MM.1S (cell line): ENCODE data around the gene KDM5C.

Experiments used
- DNase-seq: peaks from one replicate; pipeline ENCODE4 v3.0.0-alpha.2; 2015
- H2AFZ ChIP-seq: fragments of 300-600 bp; sonication (generic); 2 replicates; pipeline ENCODE4 v1.6.0; 2016; ENCODE audit warnings: antibody characterized with exemption, low read length
- H3F3A ChIP-seq: fragments of 300-600 bp; sonication (generic); 2 replicates; pipeline ENCODE4 v1.6.1; 2016; ENCODE audit warnings: mild to moderate bottlenecking, antibody characterized with exemption, low read length, moderate library complexity, mixed read lengths; ENCODE audit not compliant: insufficient read depth
- H3K27ac ChIP-seq: fragments of 300-600 bp; sonication (generic); 2 replicates; pipeline ENCODE4 v1.5.1; 2016; ENCODE audit warnings: mild to moderate bottlenecking, low read length
- H3K27me3 ChIP-seq: fragments of 300-600 bp; sonication (generic); replicated peaks from 2 replicates; pipeline ENCODE4 v1.6.0; 2016; ENCODE audit warnings: low read length; ENCODE audit not compliant: insufficient read depth
- H3K36me3 ChIP-seq: fragments of 300-600 bp; sonication (generic); replicated peaks from 2 replicates; pipeline ENCODE4 v1.6.1; 2016; ENCODE audit warnings: mild to moderate bottlenecking, low read length, mixed read lengths; ENCODE audit not compliant: insufficient read depth
- H3K4me1 ChIP-seq: fragments of 300-600 bp; sonication (generic); 2 replicates; pipeline ENCODE4 v1.6.1; 2016; ENCODE audit warnings: low read length, mixed read lengths
- H3K4me2 ChIP-seq: fragments of 300-600 bp; sonication (generic); 2 replicates; pipeline ENCODE4 v1.6.0; 2016; ENCODE audit warnings: low read depth, low read length
- H3K4me3 ChIP-seq: fragments of 300-600 bp; sonication (generic); 2 replicates; pipeline ENCODE4 v1.5.1; 2016; ENCODE audit warnings: low read length, mixed read lengths
- H3K79me2 ChIP-seq: fragments of 300-600 bp; sonication (generic); 2 replicates; pipeline ENCODE4 v1.6.1; 2016; ENCODE audit warnings: mixed run types, low read length, mixed read lengths
- H3K9ac ChIP-seq: fragments of 300-600 bp; sonication (generic); 2 replicates; pipeline ENCODE4 v1.6.1; 2016; ENCODE audit warnings: low read length, mixed read lengths
- H3K9me2 ChIP-seq: fragments of 300-600 bp; sonication (generic); replicated peaks from 2 replicates; pipeline ENCODE4 v1.6.1; 2016; ENCODE audit warnings: mild to moderate bottlenecking, low read length, mixed read lengths; ENCODE audit not compliant: insufficient read depth
- H3K9me3 ChIP-seq: fragments of 300-600 bp; sonication (generic); replicated peaks from 2 replicates; pipeline ENCODE4 v1.6.1; 2016; ENCODE audit warnings: mild to moderate bottlenecking, low read length, mixed read lengths; ENCODE audit not compliant: insufficient read depth
- H4K20me1 ChIP-seq: fragments of 300-600 bp; sonication (generic); 2 replicates; pipeline ENCODE4 v1.6.1; 2016; ENCODE audit warnings: mild to moderate bottlenecking, low read length, moderate library complexity, mixed read lengths; ENCODE audit not compliant: insufficient read depth
- EZH2 ChIP-seq: fragments of 300-600 bp; sonication (generic); optimal IDR thresholded peaks from 2 replicates; pipeline ENCODE3; 2017; ENCODE audit warnings: low read depth, mild to moderate bottlenecking, antibody characterized with exemption, low read length, mixed read lengths
- EZH2phosphoT487 ChIP-seq: fragments of 300-600 bp; sonication (generic); IDR thresholded peaks from 2 replicates; pipeline ENCODE4 v1.6.1; 2018; ENCODE audit warnings: antibody characterized with exemption, low read length
- TF ChIP-seq, protein P1 (sequence below): fragments of 300-600 bp; sonication (generic); IDR thresholded peaks from 2 replicates; pipeline ENCODE4 v1.5.1; 2016; ENCODE audit warnings: antibody characterized with exemption, low read length, mixed read lengths

Gene KDM5C

DNA sequence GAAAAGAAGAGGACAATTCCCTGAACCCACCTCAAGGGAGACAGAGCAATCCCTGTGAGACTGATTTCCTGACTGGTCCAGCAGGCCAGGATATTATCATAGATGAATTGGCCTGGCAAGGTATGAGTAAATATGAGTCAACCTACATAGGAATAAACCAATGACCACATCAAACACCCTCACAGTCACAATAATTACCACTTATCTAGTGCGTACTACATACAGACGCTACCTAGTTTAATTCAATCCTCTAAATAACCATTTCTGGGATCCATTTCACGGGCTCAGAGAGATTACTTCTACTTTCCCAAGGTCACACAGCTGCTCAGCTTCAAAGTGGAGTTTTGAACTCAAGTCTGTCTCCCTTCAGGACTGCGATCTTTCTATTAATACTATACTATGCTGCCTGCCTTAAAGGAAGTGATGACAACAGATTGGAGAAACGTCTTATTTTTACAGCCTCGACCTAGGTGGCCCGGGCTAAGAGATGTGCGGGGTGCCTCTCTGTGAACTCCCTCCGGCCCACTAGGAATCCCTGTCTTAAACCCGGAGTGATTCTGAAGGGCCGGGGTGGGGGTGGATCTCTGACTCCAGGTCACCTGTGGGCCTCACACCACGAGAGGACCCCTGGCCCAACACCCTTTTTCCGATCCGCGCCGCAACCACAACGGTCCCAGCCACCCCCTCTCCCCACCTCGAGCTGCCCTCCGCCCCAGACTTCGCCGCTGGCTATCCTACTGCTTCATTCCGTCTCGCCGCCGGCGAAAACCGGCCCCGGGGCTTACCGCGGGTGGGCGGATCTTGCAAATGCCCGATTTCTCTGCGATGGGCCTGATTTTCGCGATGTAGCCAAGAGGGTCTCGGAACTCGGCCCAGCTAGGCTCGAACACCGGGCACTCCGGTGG is 800 bp downstream of the KDM5C start:
- H3K36me3 ChIP-seq = peaks cover 5% of the 10 kb centered on the region; the same call in 1 of the 2 replicates
- peaks cover 27% of the 10 kb centered on the region for H4K20me1 ChIP-seq
- peak overlapping the region; percentile 96 for H3K9ac ChIP-seq
- H3F3A ChIP-seq = no peaks in the 10 kb centered on the region
- TF ChIP-seq, protein P1, sequence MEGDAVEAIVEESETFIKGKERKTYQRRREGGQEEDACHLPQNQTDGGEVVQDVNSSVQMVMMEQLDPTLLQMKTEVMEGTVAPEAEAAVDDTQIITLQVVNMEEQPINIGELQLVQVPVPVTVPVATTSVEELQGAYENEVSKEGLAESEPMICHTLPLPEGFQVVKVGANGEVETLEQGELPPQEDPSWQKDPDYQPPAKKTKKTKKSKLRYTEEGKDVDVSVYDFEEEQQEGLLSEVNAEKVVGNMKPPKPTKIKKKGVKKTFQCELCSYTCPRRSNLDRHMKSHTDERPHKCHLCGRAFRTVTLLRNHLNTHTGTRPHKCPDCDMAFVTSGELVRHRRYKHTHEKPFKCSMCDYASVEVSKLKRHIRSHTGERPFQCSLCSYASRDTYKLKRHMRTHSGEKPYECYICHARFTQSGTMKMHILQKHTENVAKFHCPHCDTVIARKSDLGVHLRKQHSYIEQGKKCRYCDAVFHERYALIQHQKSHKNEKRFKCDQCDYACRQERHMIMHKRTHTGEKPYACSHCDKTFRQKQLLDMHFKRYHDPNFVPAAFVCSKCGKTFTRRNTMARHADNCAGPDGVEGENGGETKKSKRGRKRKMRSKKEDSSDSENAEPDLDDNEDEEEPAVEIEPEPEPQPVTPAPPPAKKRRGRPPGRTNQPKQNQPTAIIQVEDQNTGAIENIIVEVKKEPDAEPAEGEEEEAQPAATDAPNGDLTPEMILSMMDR = no peak
- TF ChIP-seq EZH2phosphoT487 (no peak), EZH2 (no peak)
- H3K4me3 ChIP-seq = peak overlapping the region; percentile 88
- H3K27ac ChIP-seq = peak overlapping the region; percentile 65; the same call in 1 of the 2 replicates
- H2AFZ ChIP-seq = peak overlapping the region; percentile 89
- H3K9me2 ChIP-seq = no peaks in the 10 kb centered on the region
- peak overlapping the region; percentile 98 for H3K4me2 ChIP-seq
- H3K9me3 ChIP-seq = no peaks in the 10 kb centered on the region
- peaks cover 8% of the 10 kb centered on the region for H3K4me1 ChIP-seq
- H3K79me2 ChIP-seq = peaks cover 59% of the 10 kb centered on the region
- DNase-seq = no peak
- no peaks in the 10 kb centered on the region for H3K27me3 ChIP-seq

DNA sequence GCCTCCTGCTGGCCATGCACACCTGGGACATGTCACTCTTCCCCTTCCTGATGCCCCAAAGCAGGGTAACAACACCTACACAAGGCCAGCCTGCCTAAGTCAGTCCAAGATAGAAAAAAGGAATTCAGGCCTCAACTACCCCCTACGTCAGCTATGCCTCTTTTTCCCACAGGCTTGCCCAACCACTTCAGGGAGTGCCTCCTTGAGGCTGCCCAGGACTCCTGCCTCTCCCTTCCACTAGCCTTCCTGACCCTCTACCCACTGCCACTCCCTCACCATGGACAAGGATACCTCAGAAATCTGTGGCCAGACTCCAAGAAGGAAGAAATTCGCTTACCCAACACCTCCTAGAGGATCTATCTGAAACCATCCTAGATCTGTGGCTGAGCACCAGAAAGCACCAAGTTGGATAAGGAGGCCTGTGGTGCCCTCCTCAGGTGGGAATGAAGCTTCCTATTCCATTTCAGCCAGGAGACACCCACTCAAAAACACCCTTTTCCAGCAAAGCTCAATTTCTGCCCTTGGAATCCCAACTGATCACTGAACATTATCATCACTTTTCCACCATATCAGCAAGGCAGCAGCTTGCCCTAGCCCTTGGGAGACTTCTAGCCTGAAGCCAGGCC is 1.8 kb downstream of the KDM5C start:
- TF ChIP-seq EZH2phosphoT487 = no peak
- TF ChIP-seq, protein P1 = 0 out of 2 replicates have a peak, but pooled peaks have one; percentile 9
- DNase-seq = no peak
- Histone ChIP-seq H3F3A (no peaks in the 10 kb centered on the region), H3K79me2 (peaks cover 69% of the 10 kb centered on the region), H2AFZ (no peak overlapping the region), H3K9ac (peak overlapping the region; percentile 96; the same call in 1 of the 2 replicates), H3K4me2 (peak overlapping the region; percentile 98), H3K9me3 (no peaks in the 10 kb centered on the region), H4K20me1 (peaks cover 27% of the 10 kb centered on the region), H3K27me3 (no peaks in the 10 kb centered on the region), H3K36me3 (peaks cover 5% of the 10 kb centered on the region; the same call in 1 of the 2 replicates), H3K4me3 (peak overlapping the region; percentile 88), H3K4me1 (peaks cover 8% of the 10 kb centered on the region), H3K9me2 (no peaks in the 10 kb centered on the region), H3K27ac (no peak overlapping the region)

- no peaks in the 10 kb centered on the region for H3K9me3 ChIP-seq
- H4K20me1 ChIP-seq = no peaks in the 10 kb centered on the region
- no peak for DNase-seq
- peaks cover 15% of the 10 kb centered on the region for H3K36me3 ChIP-seq
- no peaks in the 10 kb centered on the region for H3K4me1 ChIP-seq
- no peaks in the 10 kb centered on the region for H3F3A ChIP-seq
- peaks cover 3% of the 10 kb centered on the region for H3K79me2 ChIP-seq
- H2AFZ ChIP-seq = no peak overlapping the region
- TF ChIP-seq, protein P1 = no peak
- TF ChIP-seq EZH2 (no peak), EZH2phosphoT487 (no peak)
- no peak overlapping the region for H3K27ac ChIP-seq
- no peak overlapping the region for H3K4me2 ChIP-seq
- H3K9ac ChIP-seq = no peak overlapping the region
- no peaks in the 10 kb centered on the region for H3K9me2 ChIP-seq
- H3K27me3 ChIP-seq = no peaks in the 10 kb centered on the region
- no peak overlapping the region for H3K4me3 ChIP-seq
Observed at GRCh38 chrX:53211391-53211978, 13.5 kb downstream of the KDM5C start.
